Activated T-cell treated with anti-CD3 and anti-CD28 coated beads, Interleukin-2, amount 50 U/mL, for 48 hours (primary cell): ENCODE results near the gene CD48.
A peak's percentile ranks its signal among the peaks of the same experiment; 100 is the strongest.
"Not testable (repeated sequence)": the region's sequence is repeated elsewhere in the genome, so short reads cannot be mapped to it uniquely, and the experiment has no call there.

Experiments used
- DNase-seq, 2 experiments: peaks; one replicate each; pipeline ENCODE4 v3.0.0-alpha.2; 2020

The CD48 gene

GRCh38 chr1:160712525-160713080 is 981 bp upstream of the CD48 start:
- peak; percentile 59 to 60 for DNase-seq

DNA sequence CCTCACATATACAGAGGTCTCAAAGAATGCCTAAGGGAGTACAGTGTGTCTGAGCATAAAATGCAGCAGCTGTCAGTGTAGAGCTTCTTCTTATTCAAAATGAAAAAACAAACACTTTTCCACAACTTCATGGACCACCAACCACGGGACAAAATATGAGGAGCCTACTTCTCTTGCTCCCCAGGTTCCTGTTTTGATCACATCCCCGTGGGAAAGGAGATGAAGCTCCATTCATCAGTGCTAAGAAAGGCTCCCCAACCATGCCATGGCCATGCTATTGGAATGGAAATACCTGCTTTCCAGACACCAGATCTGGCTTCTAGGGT is 383 bp downstream of the CD48 start:
- DNase-seq = no peak

DNA sequence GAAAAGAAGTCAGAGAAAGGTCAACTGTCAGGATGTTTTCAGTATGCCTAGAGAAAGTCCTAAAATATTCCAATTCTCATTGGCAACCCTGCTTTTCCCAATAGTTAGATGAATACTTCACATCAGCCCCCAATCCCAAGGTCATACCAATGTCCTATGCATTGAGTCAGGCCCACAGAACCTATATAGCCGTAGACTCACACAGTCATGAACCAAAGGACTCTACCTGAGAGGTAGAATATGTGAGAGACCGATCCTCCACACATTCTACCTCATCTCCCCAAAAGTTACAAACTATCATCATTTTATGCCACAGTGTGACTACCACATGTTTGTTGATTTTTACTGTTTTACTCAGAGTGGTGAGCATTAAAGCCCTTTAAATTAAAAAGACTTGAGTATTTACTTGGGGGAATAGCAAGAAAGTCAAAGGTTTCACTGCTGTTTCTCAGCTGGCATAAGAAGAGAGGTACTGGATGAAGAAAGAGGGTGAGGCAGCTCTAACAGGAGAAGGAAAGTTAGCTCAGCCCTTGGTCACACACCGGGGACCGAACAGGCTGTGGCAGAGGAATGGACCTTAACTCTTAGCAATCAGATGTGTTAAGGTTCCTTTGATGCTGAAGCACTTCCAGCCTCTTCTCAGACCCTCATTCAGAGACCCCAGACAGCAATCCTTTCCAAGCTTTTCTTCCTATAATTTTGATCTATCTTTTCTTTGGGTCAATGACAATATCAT is 937 bp downstream of the CD48 start:
- no peak for DNase-seq

- no peak for DNase-seq
Measured at GRCh38 chr1:160709715-160710114, 1.9 kb downstream of the CD48 start.

DNA sequence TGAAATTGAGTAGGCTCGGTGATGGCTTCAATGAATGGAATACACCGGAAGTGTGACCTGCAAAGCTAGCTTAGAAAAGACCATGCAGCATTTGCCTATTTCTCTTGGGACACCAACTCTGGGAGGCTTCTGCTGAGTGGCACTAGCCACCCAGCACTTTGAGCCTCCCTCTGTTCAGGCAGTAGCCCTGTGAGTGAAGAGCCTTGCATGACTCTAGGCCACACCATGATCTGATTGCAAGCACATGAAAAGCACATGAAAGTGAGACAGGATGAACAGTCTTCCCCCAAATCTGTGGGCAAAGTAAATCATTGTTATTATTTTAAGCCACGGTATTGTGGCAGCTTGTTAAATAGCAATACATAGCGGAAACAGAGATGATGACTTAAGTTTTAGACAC is 2.8 kb downstream of the CD48 start:
- peak; percentile 58 to 61 for DNase-seq

DNA sequence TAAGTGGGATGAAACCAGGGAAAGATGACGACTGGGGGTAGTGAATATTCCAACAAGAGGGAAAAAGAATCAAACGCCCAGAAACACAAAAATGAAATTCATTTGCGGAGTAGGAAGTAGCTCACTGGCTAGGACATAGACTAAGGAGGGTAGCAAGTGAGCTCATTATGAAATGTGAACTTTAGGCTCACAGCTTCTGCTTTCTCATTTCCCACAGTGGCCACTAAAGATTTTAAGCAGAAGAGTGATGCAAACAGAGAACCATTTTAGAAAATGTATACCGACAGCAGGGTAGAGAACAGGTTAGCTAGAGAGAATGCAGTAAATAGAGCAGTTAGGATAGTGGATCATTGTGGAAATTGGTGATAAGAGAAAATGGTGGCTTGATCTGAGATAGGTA is 3.5 kb downstream of the CD48 start:
- no peak for DNase-seq

- DNase-seq = no peak
Measured at GRCh38 chr1:160707236-160708064, 4.2 kb downstream of the CD48 start.

DNA sequence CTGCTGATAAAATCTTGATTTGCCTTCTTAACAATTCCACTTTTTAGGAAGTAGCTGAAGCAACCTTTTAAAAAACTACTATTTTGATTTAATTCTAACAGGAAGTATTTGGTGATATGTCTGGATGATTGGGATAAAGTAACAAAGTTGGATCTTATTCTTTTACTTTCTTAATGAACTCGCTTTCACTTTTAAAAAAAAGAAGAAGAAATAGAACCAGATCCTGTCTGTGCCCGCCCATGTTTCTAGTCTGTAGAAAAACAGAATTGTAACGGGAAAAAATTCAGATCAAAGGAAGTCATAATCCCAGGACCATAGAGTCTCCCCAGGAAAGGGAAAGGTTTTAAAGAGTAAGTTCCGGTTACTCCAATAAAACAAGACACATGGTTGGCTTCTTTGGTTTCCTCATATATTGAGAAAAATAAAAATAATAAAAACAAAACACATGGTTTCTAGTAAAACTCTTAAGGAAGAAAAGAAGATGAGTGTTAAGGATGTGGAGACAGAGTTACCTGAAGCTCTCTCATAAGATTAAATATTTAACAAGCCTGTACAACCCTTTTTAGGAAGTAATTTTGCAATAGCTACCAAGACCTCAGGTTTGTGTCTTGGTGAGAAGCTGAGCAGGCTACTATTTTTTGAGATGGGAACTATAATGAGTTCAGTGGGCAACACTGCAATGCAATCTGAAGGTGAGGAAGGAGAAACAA is 4.9 kb downstream of the CD48 start:
- DNase-seq = no peak

GRCh38 chr1:160705742-160706141 is 5.9 kb downstream of the CD48 start:
- no peak for DNase-seq

DNA sequence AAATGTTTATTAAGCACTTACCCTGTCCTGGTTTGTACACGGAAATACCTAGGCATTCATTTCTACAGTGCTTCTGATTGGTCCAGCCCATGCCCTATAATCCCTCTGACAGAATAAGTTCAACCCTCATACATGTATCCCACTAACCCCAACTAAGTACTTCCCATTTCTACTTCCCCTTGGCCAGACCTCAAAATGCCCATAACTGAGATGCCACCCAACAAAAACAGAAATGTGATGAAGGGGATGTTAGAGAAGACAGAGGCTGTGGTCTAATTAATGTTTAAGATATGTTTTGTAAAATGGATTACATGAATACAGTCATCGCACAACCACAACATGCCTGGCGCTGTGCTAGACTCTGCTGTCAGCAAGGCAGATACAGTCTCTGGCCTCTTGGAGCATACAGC is 6.4 kb downstream of the CD48 start:
- not testable (repeated sequence) for DNase-seq

DNA sequence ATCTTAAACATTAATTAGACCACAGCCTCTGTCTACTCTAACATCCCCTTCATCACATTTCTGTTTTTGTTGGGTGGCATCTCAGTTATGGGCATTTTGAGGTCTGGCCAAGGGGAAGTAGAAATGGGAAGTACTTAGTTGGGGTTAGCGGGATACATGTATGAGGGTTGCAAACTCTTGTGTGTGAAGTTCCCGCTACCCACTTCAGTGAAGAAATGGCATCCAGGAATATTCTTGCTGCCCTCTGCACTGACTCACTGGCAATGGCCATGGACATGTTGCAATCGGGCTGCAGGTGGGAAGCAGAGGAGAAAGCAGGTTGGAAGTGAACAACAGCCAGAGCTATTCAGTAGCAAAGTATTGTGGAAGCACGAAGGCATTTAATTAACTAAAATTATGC is 7.4 kb downstream of the CD48 start:
- DNase-seq = no peak

- no peak for DNase-seq
Measured at GRCh38 chr1:160702100-160702499, 9.5 kb downstream of the CD48 start.

DNA sequence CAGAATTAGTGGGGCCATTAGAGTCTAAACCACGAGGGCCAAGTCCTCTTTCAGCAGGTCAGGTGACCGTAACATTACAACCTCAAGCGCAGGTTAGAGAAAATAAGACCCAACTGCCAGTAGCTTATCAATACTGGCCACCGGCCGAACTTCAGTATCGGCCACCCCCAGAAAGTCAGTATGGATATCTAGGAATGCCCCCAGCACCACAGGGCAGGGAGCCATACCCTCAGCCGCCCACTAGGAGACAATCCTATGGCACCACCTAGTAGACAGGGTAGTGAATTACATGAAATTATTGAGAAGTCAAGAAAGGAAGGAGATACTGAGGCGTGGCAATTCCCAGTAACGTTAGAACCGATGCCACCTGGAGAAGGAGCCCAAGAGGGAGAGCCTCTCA is 19.2 kb downstream of the CD48 start:
- DNase-seq = not testable (repeated sequence)

DNA sequence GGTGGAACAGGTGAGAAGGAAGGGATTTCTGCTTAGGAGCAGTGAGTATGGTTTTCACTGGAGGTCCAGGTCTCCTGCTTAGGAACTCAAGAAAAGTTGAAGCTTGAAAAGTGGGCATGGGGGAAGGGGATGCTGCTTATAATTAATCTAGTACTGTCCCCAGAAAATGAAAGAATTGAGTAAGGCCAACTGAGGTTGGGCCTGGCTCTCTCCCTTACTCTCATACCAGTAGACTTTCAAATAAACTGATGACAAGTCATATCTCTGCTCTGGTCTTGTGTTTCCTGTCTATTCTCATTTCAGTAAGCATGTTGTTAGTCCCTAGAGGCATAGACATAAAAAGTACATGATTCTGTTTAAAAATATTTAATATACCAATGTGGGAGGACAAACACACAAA is 26.4 kb downstream of the CD48 start:
- no peak for DNase-seq

GRCh38 chr1:160682983-160683865 is 28.4 kb downstream of the CD48 start:
- no peak for DNase-seq

GRCh38 chr1:160681891-160682140 is 29.8 kb downstream of the CD48 start:
- DNase-seq = no peak

GRCh38 chr1:160681066-160681890 is 30.3 kb downstream of the CD48 start:
- DNase-seq = peak; percentile 93 to 95

DNA sequence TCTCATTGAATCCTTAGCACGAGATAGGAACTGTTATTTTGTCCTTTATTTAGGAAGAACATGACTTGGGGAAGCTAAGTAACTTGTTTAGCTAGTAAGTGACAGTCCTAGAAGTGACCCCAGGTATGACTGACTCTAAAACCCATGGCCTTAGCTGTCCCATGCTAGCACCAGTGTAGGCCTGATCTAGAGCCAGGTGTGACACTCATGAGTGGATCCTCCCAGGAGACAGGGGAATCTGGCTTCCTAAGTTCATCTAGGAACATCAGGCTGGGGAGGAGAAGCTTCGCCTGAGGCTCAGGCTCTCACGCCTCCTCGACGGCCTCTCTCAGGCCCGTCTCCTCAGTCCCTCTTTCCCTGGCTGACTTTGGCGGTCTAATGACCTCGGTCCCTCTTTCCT is 31.2 kb downstream of the CD48 start:
- no peak for DNase-seq

GRCh38 chr1:160679893-160680292 is 31.7 kb downstream of the CD48 start:
- no peak for DNase-seq

DNA sequence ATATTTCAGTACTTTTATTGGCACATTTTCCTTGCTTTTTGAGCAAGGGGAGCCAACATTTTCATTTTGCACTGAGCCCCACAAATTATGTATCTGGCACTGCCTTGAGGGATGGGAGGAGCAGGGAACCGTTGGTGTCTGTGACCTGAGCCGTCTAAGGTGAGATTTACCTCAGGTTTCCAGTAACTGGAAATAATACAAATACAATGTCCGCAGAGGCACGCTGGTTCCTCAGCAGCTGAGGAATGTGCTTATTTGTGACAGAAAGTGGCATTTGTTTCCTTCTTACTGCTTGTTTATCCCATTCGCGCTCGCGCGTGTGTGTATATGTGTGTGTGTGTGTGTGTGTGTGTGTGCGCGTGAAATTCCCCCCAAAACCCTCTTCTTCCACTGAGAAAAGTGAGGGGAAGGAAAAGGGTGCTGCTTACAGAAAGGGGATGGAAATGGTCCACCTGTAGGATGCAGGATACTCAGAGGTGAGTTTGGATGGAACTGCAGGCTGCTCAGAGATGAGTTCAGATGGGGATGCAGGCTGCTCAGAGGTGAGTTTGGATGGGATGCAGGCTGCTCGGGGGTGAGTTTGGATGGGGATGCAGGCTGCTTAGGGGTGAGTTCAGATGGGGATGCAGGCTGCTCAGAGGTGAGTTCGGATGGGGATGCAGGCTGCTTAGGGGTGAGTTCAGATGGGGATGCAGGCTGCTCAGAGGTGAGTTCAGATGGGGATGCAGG is 34.6 kb downstream of the CD48 start:
- DNase-seq = no peak
